Embryonic facial prominence (tissue), 1 donor: Measurements from ENCODE around the gene USP17L21.
"Not testable (repeated sequence)": the region's sequence is repeated elsewhere in the genome, so short reads cannot be mapped to it uniquely, and the experiment has no call there.

Source experiments
- DNase-seq: peaks from one replicate; pipeline ENCODE4 v3.0.0-alpha.2; 2016; ENCODE audit errors: extremely low spot score

The USP17L21 gene, protein sequence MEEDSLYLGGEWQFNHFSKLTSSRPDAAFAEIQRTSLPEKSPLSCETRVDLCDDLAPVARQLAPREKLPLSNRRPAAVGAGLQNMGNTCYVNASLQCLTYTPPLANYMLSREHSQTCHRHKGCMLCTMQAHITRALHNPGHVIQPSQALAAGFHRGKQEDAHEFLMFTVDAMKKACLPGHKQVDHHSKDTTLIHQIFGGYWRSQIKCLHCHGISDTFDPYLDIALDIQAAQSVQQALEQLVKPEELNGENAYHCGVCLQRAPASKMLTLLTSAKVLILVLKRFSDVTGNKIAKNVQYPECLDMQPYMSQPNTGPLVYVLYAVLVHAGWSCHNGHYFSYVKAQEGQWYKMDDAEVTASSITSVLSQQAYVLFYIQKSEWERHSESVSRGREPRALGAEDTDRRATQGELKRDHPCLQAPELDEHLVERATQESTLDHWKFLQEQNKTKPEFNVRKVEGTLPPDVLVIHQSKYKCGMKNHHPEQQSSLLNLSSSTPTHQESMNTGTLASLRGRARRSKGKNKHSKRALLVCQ

DNA sequence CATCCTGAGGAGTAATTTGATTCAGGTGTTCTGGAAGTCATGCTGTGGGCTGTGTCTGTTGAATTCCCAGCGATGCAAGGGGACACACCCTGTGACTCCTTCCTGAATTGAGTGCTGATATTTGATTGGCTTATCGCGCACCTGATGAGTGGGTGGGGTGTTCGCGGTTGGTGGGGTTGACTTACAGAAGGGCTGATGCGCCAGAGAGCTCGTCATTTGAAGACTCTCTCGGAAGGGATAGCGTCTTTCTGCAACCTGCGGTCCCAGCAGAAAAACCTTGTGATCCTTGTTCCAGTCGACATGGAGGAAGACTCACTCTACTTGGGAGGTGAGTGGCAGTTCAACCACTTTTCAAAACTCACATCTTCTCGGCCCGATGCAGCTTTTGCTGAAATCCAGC lies at the start of gene USP17L21:
Gene USP17L21 (plus strand): TSS at position 301 of the 400 bp plus-strand sequence. CDS start 0 bp downstream, at position 301.
- DNase-seq = not testable (repeated sequence)

DNA sequence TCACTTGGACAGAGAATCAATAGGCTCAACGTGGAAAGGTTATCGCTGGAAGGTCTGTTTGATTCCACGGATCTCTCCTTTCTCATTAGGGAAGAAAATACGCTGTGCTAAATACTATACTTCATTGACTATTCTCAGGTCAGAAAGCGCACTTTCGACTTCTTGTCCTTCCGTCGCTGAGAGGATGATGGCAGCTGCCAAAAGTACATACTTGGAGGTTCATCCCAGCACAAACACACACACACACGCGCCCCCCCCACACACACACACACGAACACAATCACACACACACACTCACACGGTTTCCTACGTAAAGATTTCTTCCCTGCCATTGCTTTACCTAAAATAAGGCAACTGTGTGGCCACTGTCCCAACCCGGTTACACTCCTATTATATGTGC lies 48.0 kb upstream of the USP17L21 start:
- DNase-seq = not testable (repeated sequence)

DNA sequence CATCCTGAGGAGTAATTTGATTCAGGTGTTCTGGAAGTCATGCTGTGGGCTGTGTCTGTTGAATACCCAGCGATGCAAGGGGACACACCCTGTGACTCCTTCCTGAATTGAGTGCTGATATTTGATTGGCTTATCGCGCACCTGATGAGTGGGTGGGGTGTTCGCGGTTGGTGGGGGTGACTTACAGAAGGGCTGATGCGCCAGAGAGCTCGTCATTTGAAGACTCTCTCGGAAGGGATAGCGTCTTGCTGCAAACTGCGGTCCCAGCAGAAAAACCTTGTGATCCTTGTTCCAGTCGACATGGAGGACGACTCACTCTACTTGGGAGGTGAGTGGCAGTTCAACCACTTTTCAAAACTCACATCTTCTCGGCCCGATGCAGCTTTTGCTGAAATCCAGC lies 47.6 kb upstream of the USP17L21 start, which contains the start of gene USP17L11:
Gene USP17L11 (plus strand): TSS at position 301 of the 400 bp plus-strand sequence. CDS start 0 bp downstream, at position 301.
- DNase-seq = not testable (repeated sequence)

DNA sequence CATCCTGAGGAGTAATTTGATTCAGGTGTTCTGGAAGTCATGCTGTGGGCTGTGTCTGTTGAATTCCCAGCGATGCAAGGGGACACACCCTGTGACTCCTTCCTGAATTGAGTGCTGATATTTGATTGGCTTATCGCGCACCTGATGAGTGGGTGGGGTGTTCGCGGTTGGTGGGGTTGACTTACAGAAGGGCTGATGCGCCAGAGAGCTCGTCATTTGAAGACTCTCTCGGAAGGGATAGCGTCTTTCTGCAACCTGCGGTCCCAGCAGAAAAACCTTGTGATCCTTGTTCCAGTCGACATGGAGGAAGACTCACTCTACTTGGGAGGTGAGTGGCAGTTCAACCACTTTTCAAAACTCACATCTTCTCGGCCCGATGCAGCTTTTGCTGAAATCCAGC lies 42.8 kb upstream of the USP17L21 start, which contains the start of gene USP17L12:
Gene USP17L12 (plus strand): TSS at position 301 of the 400 bp plus-strand sequence. CDS start 0 bp downstream, at position 301.
- not testable (repeated sequence) for DNase-seq

DNA sequence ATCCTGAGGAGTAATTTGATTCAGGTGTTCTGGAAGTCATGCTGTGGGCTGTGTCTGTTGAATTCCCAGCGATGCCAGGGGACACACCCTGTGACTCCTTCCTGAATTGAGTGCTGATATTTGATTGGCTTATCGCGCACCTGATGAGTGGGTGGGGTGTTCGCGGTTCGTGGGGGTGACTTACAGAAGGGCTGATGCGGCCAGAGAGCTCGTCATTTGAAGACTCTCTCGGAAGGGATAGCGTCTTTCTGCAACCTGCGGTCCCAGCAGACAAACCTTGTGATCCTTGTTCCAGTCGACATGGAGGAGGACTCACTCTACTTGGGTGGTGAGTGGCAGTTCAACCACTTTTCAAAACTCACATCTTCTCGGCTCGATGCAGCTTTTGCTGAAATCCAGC lies 38.1 kb upstream of the USP17L21 start, which contains the start of gene USP17L13:
Gene USP17L13 (plus strand): TSS at position 301 of the 400 bp plus-strand sequence. CDS start 0 bp downstream, at position 301.
- not testable (repeated sequence) for DNase-seq

DNA sequence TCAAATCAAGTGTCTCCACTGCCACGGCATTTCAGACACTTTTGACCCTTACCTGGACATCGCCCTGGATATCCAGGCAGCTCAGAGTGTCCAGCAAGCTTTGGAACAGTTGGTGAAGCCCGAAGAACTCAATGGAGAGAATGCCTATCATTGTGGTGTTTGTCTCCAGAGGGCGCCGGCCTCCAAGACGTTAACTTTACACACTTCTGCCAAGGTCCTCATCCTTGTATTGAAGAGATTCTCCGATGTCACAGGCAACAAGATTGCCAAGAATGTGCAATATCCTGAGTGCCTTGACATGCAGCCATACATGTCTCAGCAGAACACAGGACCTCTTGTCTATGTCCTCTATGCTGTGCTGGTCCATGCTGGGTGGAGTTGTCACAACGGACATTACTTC lies 32.4 kb upstream of the USP17L21 start:
- DNase-seq = not testable (repeated sequence)

DNA sequence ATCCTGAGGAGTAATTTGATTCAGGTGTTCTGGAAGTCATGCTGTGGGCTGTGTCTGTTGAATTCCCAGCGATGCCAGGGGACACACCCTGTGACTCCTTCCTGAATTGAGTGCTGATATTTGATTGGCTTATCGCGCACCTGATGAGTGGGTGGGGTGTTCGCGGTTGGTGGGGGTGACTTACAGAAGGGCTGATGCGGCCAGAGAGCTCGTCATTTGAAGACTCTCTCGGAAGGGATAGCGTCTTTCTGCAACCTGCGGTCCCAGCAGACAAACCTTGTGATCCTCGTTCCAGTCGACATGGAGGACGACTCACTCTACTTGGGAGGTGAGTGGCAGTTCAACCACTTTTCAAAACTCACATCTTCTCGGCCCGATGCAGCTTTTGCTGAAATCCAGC lies 28.6 kb upstream of the USP17L21 start, which contains the start of gene USP17L15:
Gene USP17L15 (plus strand): TSS at position 301 of the 400 bp plus-strand sequence. CDS start 0 bp downstream, at position 301.
- DNase-seq = not testable (repeated sequence)

DNA sequence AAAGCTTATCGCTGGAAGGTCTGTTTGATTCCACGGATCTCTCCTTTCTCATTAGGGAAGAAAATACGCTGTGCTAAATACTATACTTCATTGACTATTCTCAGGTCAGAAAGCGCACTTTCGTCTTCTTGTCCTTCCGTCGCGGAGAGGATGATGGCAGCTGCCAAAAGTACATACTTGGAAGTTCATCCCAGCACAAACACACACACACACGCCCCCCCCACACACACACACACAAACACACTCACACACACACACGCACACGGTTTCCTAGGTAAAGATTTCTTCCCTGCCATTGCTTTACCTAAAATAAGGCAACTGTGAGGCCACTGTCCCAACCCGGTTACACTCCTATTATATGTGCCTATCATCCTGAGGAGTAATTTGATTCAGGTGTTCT lies 24.2 kb upstream of the USP17L21 start:
- not testable (repeated sequence) for DNase-seq

DNA sequence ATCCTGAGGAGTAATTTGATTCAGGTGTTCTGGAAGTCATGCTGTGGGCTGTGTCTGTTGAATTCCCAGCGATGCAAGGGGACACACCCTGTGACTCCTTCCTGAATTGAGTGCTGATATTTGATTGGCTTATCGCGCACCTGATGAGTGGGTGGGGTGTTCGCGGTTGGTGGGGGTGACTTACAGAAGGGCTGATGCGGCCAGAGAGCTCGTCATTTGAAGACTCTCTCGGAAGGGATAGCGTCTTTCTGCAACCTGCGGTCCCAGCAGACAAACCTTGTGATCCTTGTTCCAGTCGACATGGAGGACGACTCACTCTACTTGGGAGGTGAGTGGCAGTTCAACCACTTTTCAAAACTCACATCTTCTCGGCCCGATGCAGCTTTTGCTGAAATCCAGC lies 19.1 kb upstream of the USP17L21 start, which contains the start of gene USP17L17:
Gene USP17L17 (plus strand): TSS at position 301 of the 400 bp plus-strand sequence. CDS start 0 bp downstream, at position 301.
- not testable (repeated sequence) for DNase-seq

DNA sequence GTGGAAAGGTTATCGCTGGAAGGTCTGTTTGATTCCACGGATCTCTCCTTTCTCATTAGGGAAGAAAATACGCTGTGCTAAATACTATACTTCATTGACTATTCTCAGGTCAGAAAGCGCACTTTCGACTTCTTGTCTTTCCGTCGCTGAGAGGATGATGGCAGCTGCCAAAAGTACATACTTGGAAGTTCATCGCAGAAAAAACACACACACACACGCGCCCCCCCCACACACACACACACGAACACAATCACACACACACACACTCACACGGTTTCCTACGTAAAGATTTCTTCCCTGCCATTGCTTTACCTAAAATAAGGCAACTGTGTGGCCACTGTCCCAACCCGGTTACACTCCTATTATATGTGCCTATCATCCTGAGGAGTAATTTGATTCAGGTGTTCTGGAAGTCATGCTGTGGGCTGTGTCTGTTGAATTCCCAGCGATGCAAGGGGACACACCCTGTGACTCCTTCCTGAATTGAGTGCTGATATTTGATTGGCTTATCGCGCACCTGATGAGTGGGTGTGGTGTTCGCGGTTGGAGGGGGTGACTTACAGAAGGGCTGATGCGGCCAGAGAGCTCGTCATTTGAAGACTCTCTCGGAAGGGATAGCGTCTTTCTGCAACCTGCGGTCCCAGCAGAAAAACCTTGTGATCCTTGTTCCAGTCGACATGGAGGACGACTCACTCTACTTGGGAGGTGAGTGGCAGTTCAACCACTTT lies 14.6 kb upstream of the USP17L21 start, which contains the start of gene USP17L18:
Gene USP17L18 (plus strand): TSS at position 678 of the 728 bp plus-strand sequence. CDS start 0 bp downstream, at position 678.
- DNase-seq = not testable (repeated sequence)

DNA sequence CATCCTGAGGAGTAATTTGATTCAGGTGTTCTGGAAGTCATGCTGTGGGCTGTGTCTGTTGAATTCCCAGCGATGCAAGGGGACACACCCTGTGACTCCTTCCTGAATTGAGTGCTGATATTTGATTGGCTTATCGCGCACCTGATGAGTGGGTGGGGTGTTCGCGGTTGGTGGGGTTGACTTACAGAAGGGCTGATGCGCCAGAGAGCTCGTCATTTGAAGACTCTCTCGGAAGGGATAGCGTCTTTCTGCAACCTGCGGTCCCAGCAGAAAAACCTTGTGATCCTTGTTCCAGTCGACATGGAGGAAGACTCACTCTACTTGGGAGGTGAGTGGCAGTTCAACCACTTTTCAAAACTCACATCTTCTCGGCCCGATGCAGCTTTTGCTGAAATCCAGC lies 9.6 kb upstream of the USP17L21 start, which contains the start of gene USP17L19:
Gene USP17L19 (plus strand): TSS at position 301 of the 400 bp plus-strand sequence. CDS start 0 bp downstream, at position 301.
- DNase-seq = not testable (repeated sequence)

DNA sequence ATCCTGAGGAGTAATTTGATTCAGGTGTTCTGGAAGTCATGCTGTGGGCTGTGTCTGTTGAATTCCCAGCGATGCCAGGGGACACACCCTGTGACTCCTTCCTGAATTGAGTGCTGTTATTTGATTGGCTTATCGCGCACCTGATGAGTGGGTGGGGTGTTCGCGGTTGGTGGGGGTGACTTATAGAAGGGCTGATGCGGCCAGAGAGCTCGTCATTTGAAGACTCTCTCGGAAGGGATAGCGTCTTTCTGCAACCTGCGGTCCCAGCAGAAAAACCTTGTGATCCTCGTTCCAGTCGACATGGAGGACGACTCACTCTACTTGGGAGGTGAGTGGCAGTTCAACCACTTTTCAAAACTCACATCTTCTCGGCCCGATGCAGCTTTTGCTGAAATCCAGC lies 4.8 kb upstream of the USP17L21 start, which contains the start of gene USP17L20:
Gene USP17L20 (plus strand): TSS at position 301 of the 400 bp plus-strand sequence. CDS start 0 bp downstream, at position 301.
- DNase-seq = not testable (repeated sequence)

DNA sequence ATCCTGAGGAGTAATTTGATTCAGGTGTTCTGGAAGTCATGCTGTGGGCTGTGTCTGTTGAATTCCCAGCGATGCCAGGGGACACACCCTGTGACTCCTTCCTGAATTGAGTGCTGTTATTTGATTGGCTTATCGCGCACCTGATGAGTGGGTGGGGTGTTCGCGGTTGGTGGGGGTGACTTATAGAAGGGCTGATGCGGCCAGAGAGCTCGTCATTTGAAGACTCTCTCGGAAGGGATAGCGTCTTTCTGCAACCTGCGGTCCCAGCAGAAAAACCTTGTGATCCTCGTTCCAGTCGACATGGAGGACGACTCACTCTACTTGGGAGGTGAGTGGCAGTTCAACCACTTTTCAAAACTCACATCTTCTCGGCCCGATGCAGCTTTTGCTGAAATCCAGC lies 4.6 kb downstream of the USP17L21 start, which contains the start of gene USP17L22:
Gene USP17L22 (plus strand): TSS at position 301 of the 400 bp plus-strand sequence. CDS start 0 bp downstream, at position 301.
- not testable (repeated sequence) for DNase-seq

DNA sequence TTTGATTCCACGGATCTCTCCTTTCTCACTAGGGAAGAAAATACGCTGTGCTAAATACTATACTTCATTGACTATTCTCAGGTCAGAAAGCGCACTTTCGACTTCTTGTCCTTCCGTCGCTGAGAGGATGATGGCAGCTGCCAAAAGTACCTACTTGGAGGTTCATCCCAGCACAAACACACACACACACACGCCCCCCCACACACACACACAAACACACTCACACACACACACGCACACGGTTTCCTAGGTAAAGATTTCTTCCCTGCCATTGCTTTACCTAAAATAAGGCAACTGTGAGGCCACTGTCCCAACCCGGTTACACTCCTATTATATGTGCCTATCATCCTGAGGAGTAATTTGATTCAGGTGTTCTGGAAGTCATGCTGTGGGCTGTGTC lies 9.0 kb downstream of the USP17L21 start:
- DNase-seq = not testable (repeated sequence)
